Tibial nerve (tissue), 4 donors: ENCODE measurements around the gene SPATA16. TPM values are rescaled to one million over a fixed set of nuclear protein-coding genes. Genes with fewer than 3 reads are reported as not detected.
"Not testable (repeated sequence)": the region's sequence is repeated elsewhere in the genome, so short reads cannot be mapped to it uniquely, and the experiment has no call there.

ENCODE experiments used
- DNase-seq, 2 donors: peaks; one replicate each; pipeline ENCODE4 v3.0.0-alpha.2; 2019; ENCODE audit warnings: low spot score in 2 of 2
- H3K27ac ChIP-seq, 4 donors: fragments of 200-600 bp; sonication (generic) in 3 of 4; one replicate each; pipeline ENCODE4 v1.5.1; 2017 to 2019; ENCODE audit warnings: mild to moderate bottlenecking in 1 of 4
- H3K27me3 ChIP-seq, 2 donors: fragments of 200-600 bp; sonication (generic) in 1 of 2; one replicate each; pipeline versions ENCODE4 v1.5.1 to v1.6.0; 2017 to 2019
- H3K36me3 ChIP-seq, 3 donors: fragments of 200-600 bp; sonication (generic); one replicate each; pipeline ENCODE4 v1.5.1; 2018 to 2019
- H3K4me1 ChIP-seq, 4 donors: fragments of 200-600 bp; sonication (generic) in 3 of 4; one replicate each; pipeline ENCODE4 v1.5.1; 2017 to 2019
- H3K4me3 ChIP-seq, 4 donors: fragments of 200-600 bp; sonication (generic) in 3 of 4; one replicate each; pipeline ENCODE4 v1.5.1; 2017 to 2019; ENCODE audit warnings: mild to moderate bottlenecking in 1 of 4, moderate library complexity in 1 of 4
- H3K9me3 ChIP-seq, 4 donors: fragments of 200-600 bp; sonication (generic) in 3 of 4; one replicate each; pipeline ENCODE4 v1.5.1; 2017 to 2019
- CTCF ChIP-seq, 5 experiments: fragments of 200-600 bp in 3 of 5; fragments of 450-650 bp in 2 of 5; sonication (generic) in 3 of 5; IDR thresholded peaks; one replicate each; pipeline ENCODE4 v1.5.1; 2016 to 2019; ENCODE audit warnings: antibody characterized with exemption in 5 of 5, mild to moderate bottlenecking in 3 of 5, moderate library complexity in 2 of 5
- EP300 ChIP-seq, 2 donors: sonication (generic); formaldehyde crosslinking; IDR thresholded peaks; one replicate each; pipeline ENCODE4 v1.6.1; 2017; ENCODE audit warnings: antibody characterized with exemption in 2 of 2, mild to moderate bottlenecking in 1 of 2
- POLR2A ChIP-seq, 2 donors: fragments of 450-650 bp; IDR thresholded peaks; one replicate each; pipeline ENCODE4 v1.6.1; 2017; ENCODE audit warnings: antibody characterized with exemption in 2 of 2, mild to moderate bottlenecking in 2 of 2, moderate library complexity in 2 of 2
- WGBS, 2 donors: methylation state at CpG; one replicate each; pipeline ENCODE4 v1.1.5; 2018; 5-methylcytosine and 5-hydroxymethylcytosine counted together
- total RNA-seq, 4 donors: library from RNA; depleted of rRNA; stranded (reverse); fragments of >200 nt; gene quantifications; one replicate each; pipeline ENCODE4 v1.1.0, GENCODE V29; 2016

The SPATA16 gene
- total RNA-seq: not detected

- Histone ChIP-seq H3K4me1 (no peaks in the 10 kb centered on the region), H3K9me3 (no peaks in the 10 kb centered on the region), H3K36me3 (no peaks in the 10 kb centered on the region), H3K27ac (no peak within 1 kb of the TSS), H3K27me3 (no peaks in the 10 kb centered on the region), H3K4me3 (no peak within 1 kb of the TSS)
- DNase-seq: no peak
- TF ChIP-seq EP300 (IDR thresholded peaks at IDR 0.05) (no peak), POLR2A (IDR thresholded peaks at IDR 0.05) (no peak), CTCF (IDR thresholded peaks at IDR 0.05) (no peak)
- 90 to 91% methylated on average over 18 of the region's 18 CpGs for WGBS, 2 donors
Observed at GRCh38 chr3:173140986-173141385, at the start of gene SPATA16. Gene SPATA16 (minus strand): TSS chr3:173141235. CDS start chr3:173117731, 23,504 bp downstream.

GRCh38 chr3:173183022-173183421 is 42.0 kb upstream of the SPATA16 start:
- not testable (repeated sequence) for H3K4me3 ChIP-seq, DNase-seq, H3K27ac ChIP-seq, H3K27me3 ChIP-seq, H3K36me3 ChIP-seq, H3K4me1 ChIP-seq
- H3K9me3 ChIP-seq: peaks cover 0 to 15% (median 0%) of the 10 kb centered on the region in 4 donors
- 86 to 92% methylated on average over 4 of the region's 4 CpGs for WGBS, 2 donors

- WGBS, 2 donors: 42 to 48% methylated on average over 2 of the region's 2 CpGs
- H3K4me3 ChIP-seq: no peak overlapping the region
- H3K4me1 ChIP-seq: no peaks in the 10 kb centered on the region
- no peak for TF ChIP-seq CTCF (IDR thresholded peaks at IDR 0.05)
- TF ChIP-seq EP300 (IDR thresholded peaks at IDR 0.05): no peak
- no peak for TF ChIP-seq POLR2A (IDR thresholded peaks at IDR 0.05)
- no peak for DNase-seq
- H3K36me3 ChIP-seq: no peaks in the 10 kb centered on the region
- H3K27ac ChIP-seq: no peak overlapping the region
- H3K27me3 ChIP-seq: no peaks in the 10 kb centered on the region
- H3K9me3 ChIP-seq: no peaks in the 10 kb centered on the region
Observed at GRCh38 chr3:173173652-173174051, 32.6 kb upstream of the SPATA16 start.

- H3K9me3 ChIP-seq, H3K27ac ChIP-seq, H3K4me3 ChIP-seq, H3K4me1 ChIP-seq, H3K27me3 ChIP-seq, H3K36me3 ChIP-seq, DNase-seq: not testable (repeated sequence)
- 83 to 86% methylated on average over 8 of the region's 8 CpGs for WGBS, 2 donors
Observed at GRCh38 chr3:173159139-173159538, 18.1 kb upstream of the SPATA16 start.

GRCh38 chr3:173156533-173156932 is 15.5 kb upstream of the SPATA16 start:
- not testable (repeated sequence) for DNase-seq, H3K27me3 ChIP-seq, H3K9me3 ChIP-seq, H3K36me3 ChIP-seq, H3K27ac ChIP-seq, H3K4me1 ChIP-seq, H3K4me3 ChIP-seq
- 67 to 78% methylated on average over 9 of the region's 9 CpGs for WGBS, 2 donors

- Histone ChIP-seq H3K36me3 (no peaks in the 10 kb centered on the region), H3K9me3 (no peaks in the 10 kb centered on the region), H3K4me3 (no peak overlapping the region), H3K27ac (no peak overlapping the region), H3K27me3 (no peaks in the 10 kb centered on the region), H3K4me1 (no peaks in the 10 kb centered on the region)
- 82 to 92% methylated on average over 2 of the region's 2 CpGs for WGBS, 2 donors
- TF ChIP-seq EP300 (IDR thresholded peaks at IDR 0.05): no peak
- TF ChIP-seq POLR2A (IDR thresholded peaks at IDR 0.05): no peak
- no peak for TF ChIP-seq CTCF (IDR thresholded peaks at IDR 0.05)
- no peak for DNase-seq
Observed at GRCh38 chr3:173153631-173154030, 12.6 kb upstream of the SPATA16 start.

- Histone ChIP-seq H3K9me3 (no peaks in the 10 kb centered on the region), H3K4me1 (no peaks in the 10 kb centered on the region), H3K36me3 (no peaks in the 10 kb centered on the region), H3K27ac (no peak overlapping the region), H3K4me3 (no peak overlapping the region), H3K27me3 (no peaks in the 10 kb centered on the region)
- TF ChIP-seq POLR2A (IDR thresholded peaks at IDR 0.05) (no peak), CTCF (IDR thresholded peaks at IDR 0.05) (no peak), EP300 (IDR thresholded peaks at IDR 0.05) (no peak)
- WGBS, 2 donors: 93 to 96% methylated on average over 2 of the region's 2 CpGs
- no peak for DNase-seq
Observed at GRCh38 chr3:173139420-173139819, 1.6 kb downstream of the SPATA16 start.
